Sigmoid colon (tissue), 7 donors: ENCODE results near the gene RBM28. TPM values are rescaled to one million over a fixed set of nuclear protein-coding genes. Genes with fewer than 3 reads are reported as not detected.

Experiments
- DNase-seq: peaks from one replicate; pipeline ENCODE4 v3.0.0-alpha.2; 2019
- H3K27ac ChIP-seq, 4 donors: fragments of 200-600 bp; sonication (generic); one replicate each; pipeline ENCODE4 v1.5.1; 2016 to 2019; ENCODE audit warnings: mild to moderate bottlenecking in 1 of 4
- H3K27me3 ChIP-seq, 3 donors: fragments of 200-600 bp; sonication (generic); one replicate each; pipeline ENCODE4 v1.5.1; 2019; ENCODE audit warnings: mild to moderate bottlenecking in 1 of 3
- H3K36me3 ChIP-seq, 4 donors: fragments of 200-600 bp; sonication (generic); one replicate each; pipeline ENCODE4 v1.5.1; 2016 to 2019
- H3K4me1 ChIP-seq, 4 donors: fragments of 200-600 bp; sonication (generic); one replicate each; pipeline ENCODE4 v1.5.1; 2017 to 2019
- H3K4me3 ChIP-seq, 4 donors: fragments of 200-600 bp; sonication (generic); one replicate each; pipeline ENCODE4 v1.5.1; 2017 to 2019; ENCODE audit warnings: mild to moderate bottlenecking in 2 of 4, moderate library complexity in 1 of 4
- H3K9me3 ChIP-seq, 4 donors: fragments of 200-600 bp in 3 of 4; sonication (generic) in 3 of 4; one replicate each; pipeline versions ENCODE4 v1.5.1 to v1.6.1; 2013 to 2019
- CTCF ChIP-seq, 4 experiments: fragments of 450-650 bp in 3 of 4; fragments of 200-600 bp in 1 of 4; IDR thresholded peaks; one replicate each; pipeline ENCODE4 v1.5.1; 2016 to 2019; ENCODE audit warnings: antibody characterized with exemption in 4 of 4, mild to moderate bottlenecking in 3 of 4, moderate library complexity in 2 of 4
- EP300 ChIP-seq, 4 donors: sonication (generic); formaldehyde crosslinking; IDR thresholded peaks; one replicate each; pipeline ENCODE4 v1.6.1; 2017; ENCODE audit warnings: antibody characterized with exemption in 4 of 4
- POLR2A ChIP-seq, 2 donors: fragments of 450-650 bp; IDR thresholded peaks; one replicate each; pipeline ENCODE4 v1.6.1; 2016; ENCODE audit warnings: antibody characterized with exemption in 2 of 2, mild to moderate bottlenecking in 2 of 2, moderate library complexity in 2 of 2
- POLR2AphosphoS5 ChIP-seq, 4 donors: sonication (generic); formaldehyde crosslinking; IDR thresholded peaks; one replicate each; pipeline ENCODE4 v1.6.1; 2017; ENCODE audit warnings: antibody characterized with exemption in 4 of 4
- WGBS, 2 donors: extraction: QIAGEN DNeasy Blood & Tissue Kit; methylation state at CpG; one replicate each; pipeline ENCODE4 v1.1.7; 2013; 5-methylcytosine and 5-hydroxymethylcytosine counted together
- intact Hi-C: fragments of 100-400 bp; cut with DNase I; formaldehyde crosslinking; loops from one replicate; pipeline ENCODE4 v1.15.1; 2023
- polyA plus RNA-seq, 3 donors: library from polyadenylated mRNA; stranded (reverse); fragments of 200-250 nt; gene quantifications; one replicate each; pipeline ENCODE4 v1.2.3, GENCODE V29; 2013
- total RNA-seq, 4 donors: library from RNA; depleted of rRNA; stranded (reverse); fragments of >200 nt; gene quantifications; one replicate each; pipeline ENCODE4 v1.1.0, GENCODE V29; 2016
- donor health status: healthy with polysubstance abuse.
- donor health status: Bipolar disorder and iron deficiency.
- donor health status: healthy.

The RBM28 gene
- total and polyA plus RNA-seq, 7 donors, result 6.6 to 36.3 (median 15.1) TPM

GRCh38 chr7:128311013-128311412 is 32.7 kb downstream of the RBM28 start:
- Histone ChIP-seq H3K27me3 (no peaks in the 10 kb centered on the region), H3K36me3 (peaks cover 38 to 99% (median 54%) of the 10 kb centered on the region in 4 donors), H3K9me3 (no peaks in the 10 kb centered on the region), H3K4me1 (no peaks in the 10 kb centered on the region), H3K4me3 (no peak overlapping the region), H3K27ac (no peak overlapping the region)
- intact Hi-C loops, result no loop called here
- 98 to 99% methylated on average over 3 of the region's 3 CpGs for WGBS, 2 donors
- DNase-seq, result no peak
- no peak for TF ChIP-seq CTCF (IDR thresholded peaks at IDR 0.05)
- no peak for TF ChIP-seq POLR2A (IDR thresholded peaks at IDR 0.05)
- no peak for TF ChIP-seq EP300 (IDR thresholded peaks at IDR 0.05)
- no peak for TF ChIP-seq POLR2AphosphoS5 (IDR thresholded peaks at IDR 0.05)

- intact Hi-C loops, result no loop called here
- H3K4me1 ChIP-seq, result no peaks in the 10 kb centered on the region
- whole genome bisulfite sequencing, 2 donors, result 69 to 77% methylated on average over 5 of the region's 5 CpGs
- no peaks in the 10 kb centered on the region for H3K9me3 ChIP-seq
- H3K4me3 ChIP-seq, result no peak overlapping the region
- H3K27me3 ChIP-seq, result no peaks in the 10 kb centered on the region
- TF ChIP-seq POLR2A (IDR thresholded peaks at IDR 0.05) (no peak), POLR2AphosphoS5 (IDR thresholded peaks at IDR 0.05) (no peak), CTCF (IDR thresholded peaks at IDR 0.05) (no peak), EP300 (IDR thresholded peaks at IDR 0.05) (no peak)
- H3K27ac ChIP-seq, result no peak overlapping the region
- peaks cover 34 to 99% (median 51%) of the 10 kb centered on the region in 4 donors for H3K36me3 ChIP-seq
- no peak for DNase-seq
These were observed 33.2 kb downstream of the RBM28 start for GRCh38 chr7:128310499-128310898.

- no peak overlapping the region for H3K4me3 ChIP-seq
- no peaks in the 10 kb centered on the region for H3K9me3 ChIP-seq
- no peak for TF ChIP-seq CTCF (IDR thresholded peaks at IDR 0.05)
- TF ChIP-seq EP300 (IDR thresholded peaks at IDR 0.05), result no peak
- no peak for TF ChIP-seq POLR2AphosphoS5 (IDR thresholded peaks at IDR 0.05)
- TF ChIP-seq POLR2A (IDR thresholded peaks at IDR 0.05), result no peak
- 95 to 97% methylated on average over 5 of the region's 5 CpGs for WGBS, 2 donors
- H3K27me3 ChIP-seq, result no peaks in the 10 kb centered on the region
- H3K4me1 ChIP-seq, result no peaks in the 10 kb centered on the region
- no peak for DNase-seq
- intact Hi-C loops, result no loop called here
- peaks cover 29 to 98% (median 48%) of the 10 kb centered on the region in 4 donors for H3K36me3 ChIP-seq
- H3K27ac ChIP-seq, result no peak overlapping the region
These were observed 33.7 kb downstream of the RBM28 start for GRCh38 chr7:128309976-128310375.

- Histone ChIP-seq H3K9me3 (no peaks in the 10 kb centered on the region), H3K4me3 (no peak overlapping the region), H3K4me1 (no peaks in the 10 kb centered on the region), H3K27me3 (no peaks in the 10 kb centered on the region), H3K36me3 (peaks cover 21 to 94% (median 41%) of the 10 kb centered on the region in 4 donors), H3K27ac (no peak overlapping the region)
- no peak for DNase-seq
- intact Hi-C loops, result no loop called here
- WGBS, 2 donors, result 92 to 93% methylated on average over 6 of the region's 6 CpGs
- no peak for TF ChIP-seq CTCF (IDR thresholded peaks at IDR 0.05)
- no peak for TF ChIP-seq POLR2AphosphoS5 (IDR thresholded peaks at IDR 0.05)
- TF ChIP-seq EP300 (IDR thresholded peaks at IDR 0.05), result no peak
- TF ChIP-seq POLR2A (IDR thresholded peaks at IDR 0.05), result no peak
These were observed 34.6 kb downstream of the RBM28 start for GRCh38 chr7:128309124-128309523.

GRCh38 chr7:128307061-128307460 is 36.6 kb downstream of the RBM28 start:
- Histone ChIP-seq H3K4me3 (no peak overlapping the region), H3K27ac (no peak overlapping the region), H3K9me3 (no peaks in the 10 kb centered on the region), H3K36me3 (peaks cover 4 to 89% (median 25%) of the 10 kb centered on the region in 4 donors), H3K4me1 (no peaks in the 10 kb centered on the region), H3K27me3 (no peaks in the 10 kb centered on the region)
- 90% methylated on average over 2 of the region's 2 CpGs for WGBS, 2 donors
- DNase-seq, result no peak
- intact Hi-C loops, result no loop called here
- no peak for TF ChIP-seq EP300 (IDR thresholded peaks at IDR 0.05)
- no peak for TF ChIP-seq CTCF (IDR thresholded peaks at IDR 0.05)
- TF ChIP-seq POLR2A (IDR thresholded peaks at IDR 0.05), result no peak
- TF ChIP-seq POLR2AphosphoS5 (IDR thresholded peaks at IDR 0.05), result no peak
